Measurements from ENCODE around the gene LTB.

LTB gene, protein sequence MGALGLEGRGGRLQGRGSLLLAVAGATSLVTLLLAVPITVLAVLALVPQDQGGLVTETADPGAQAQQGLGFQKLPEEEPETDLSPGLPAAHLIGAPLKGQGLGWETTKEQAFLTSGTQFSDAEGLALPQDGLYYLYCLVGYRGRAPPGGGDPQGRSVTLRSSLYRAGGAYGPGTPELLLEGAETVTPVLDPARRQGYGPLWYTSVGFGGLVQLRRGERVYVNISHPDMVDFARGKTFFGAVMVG

DNA sequence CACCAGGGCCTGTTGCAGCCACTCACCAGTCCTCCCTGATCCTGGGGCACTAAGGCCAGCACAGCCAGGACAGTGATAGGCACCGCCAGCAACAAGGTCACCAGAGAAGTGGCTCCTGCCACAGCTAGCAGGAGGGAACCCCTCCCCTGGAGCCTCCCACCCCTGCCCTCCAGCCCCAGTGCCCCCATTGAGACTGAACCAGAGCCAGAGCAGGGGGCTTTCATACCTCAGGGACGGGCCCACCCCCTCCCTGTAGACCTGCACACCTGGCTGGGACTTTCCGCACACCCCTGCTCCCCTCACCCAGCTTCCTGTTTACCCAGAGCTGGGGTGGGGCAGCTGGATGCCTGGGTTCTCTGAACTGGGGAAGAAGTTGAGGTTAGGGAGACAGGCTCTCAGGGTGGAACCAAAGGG is at the start of gene LTB:
Gene LTB, minus strand, starts transcription at position 195 of the 414 bp plus-strand sequence. Its CDS starts 7 bp downstream, at position 188.
- DNase-seq: no peak

DNA sequence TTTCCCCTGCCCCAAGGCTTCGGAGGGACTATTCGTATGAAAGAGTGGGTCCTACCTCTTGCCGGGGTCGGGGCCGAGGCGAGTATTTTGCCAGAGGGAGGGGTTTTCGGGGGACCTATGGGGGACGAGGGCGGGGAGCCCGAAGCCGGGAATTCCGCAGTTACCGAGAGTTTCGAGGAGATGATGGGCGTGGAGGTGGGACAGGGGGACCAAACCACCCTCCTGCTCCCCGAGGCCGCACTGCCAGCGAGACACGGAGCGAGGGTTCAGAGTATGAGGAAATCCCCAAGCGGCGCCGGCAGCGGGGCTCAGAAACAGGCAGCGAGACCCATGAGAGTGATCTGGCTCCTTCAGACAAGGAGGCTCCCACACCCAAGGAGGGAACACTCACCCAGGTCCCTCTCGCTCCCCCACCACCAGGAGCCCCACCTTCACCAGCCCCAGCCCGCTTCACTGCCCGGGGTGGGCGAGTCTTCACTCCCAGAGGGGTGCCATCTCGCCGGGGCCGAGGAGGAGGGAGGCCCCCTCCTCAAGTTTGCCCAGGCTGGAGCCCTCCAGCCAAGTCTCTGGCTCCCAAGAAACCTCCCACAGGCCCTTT is 49.6 kb upstream of the LTB start:
- no peak for DNase-seq

GRCh38 chr6:31631209-31631608 is 49.0 kb upstream of the LTB start:
- no peak for DNase-seq

DNA sequence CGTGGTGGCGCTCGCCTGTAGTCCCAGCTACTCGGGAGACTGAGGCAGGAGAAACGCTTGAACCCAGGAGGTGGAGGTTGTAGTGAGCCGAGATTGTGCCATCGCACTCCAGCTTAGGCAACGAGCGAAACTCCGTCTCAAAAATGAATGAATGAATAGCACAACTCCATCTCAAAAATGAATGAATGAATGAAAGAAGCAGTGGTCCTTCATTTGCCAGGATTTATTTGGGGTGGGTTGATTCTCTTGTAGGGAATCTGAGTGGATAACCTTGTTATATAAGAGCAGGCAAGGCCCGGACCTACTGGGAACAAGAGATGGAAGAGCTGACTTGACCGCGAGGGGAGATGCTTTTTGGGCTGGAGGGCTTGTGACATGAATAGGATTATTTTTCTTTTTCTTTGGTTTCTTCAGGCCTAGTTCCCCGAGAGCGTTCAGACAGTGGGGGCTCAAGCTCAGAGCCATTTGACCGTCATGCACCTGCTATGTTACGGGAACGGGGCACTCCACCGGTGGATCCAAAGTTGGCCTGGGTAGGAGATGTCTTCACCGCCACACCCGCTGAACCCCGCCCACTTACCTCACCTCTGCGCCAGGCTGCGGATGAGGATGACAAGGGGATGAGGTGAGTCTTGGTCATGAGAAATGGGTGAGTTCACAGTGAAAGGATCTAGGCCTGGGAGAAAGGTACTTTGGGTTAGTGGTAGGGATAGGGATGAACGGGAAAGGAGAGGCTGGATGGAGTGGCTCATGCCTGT is 48.1 kb upstream of the LTB start:
- no peak for DNase-seq

GRCh38 chr6:31629014-31629413 is 46.8 kb upstream of the LTB start:
- no peak for DNase-seq

- DNase-seq: no peak
Observed at GRCh38 chr6:31627690-31628287, 45.6 kb upstream of the LTB start.

DNA sequence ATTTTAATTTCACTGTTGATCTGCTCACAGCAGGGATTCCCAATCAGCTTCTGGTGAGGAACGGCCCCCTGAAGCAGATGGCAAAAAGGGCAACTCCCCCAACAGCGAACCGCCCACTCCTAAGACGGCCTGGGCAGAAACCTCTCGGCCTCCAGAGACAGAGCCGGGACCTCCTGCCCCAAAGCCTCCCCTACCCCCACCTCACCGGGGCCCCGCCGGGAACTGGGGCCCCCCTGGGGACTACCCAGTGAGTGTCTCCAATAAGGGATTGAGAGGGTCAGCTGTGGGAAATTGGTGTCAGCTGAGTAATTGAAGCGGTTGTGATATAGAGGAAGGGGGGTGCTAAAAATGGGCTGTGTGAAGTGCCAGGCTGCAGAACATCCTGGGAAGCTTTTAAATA is 44.7 kb upstream of the LTB start:
- no peak for DNase-seq

- no peak for DNase-seq
Observed at GRCh38 chr6:31624070-31624469, 41.8 kb upstream of the LTB start.

GRCh38 chr6:31622684-31623091 is 40.5 kb upstream of the LTB start:
- no peak for DNase-seq

- no peak for DNase-seq
Observed at GRCh38 chr6:31621991-31622390, 39.8 kb upstream of the LTB start.

DNA sequence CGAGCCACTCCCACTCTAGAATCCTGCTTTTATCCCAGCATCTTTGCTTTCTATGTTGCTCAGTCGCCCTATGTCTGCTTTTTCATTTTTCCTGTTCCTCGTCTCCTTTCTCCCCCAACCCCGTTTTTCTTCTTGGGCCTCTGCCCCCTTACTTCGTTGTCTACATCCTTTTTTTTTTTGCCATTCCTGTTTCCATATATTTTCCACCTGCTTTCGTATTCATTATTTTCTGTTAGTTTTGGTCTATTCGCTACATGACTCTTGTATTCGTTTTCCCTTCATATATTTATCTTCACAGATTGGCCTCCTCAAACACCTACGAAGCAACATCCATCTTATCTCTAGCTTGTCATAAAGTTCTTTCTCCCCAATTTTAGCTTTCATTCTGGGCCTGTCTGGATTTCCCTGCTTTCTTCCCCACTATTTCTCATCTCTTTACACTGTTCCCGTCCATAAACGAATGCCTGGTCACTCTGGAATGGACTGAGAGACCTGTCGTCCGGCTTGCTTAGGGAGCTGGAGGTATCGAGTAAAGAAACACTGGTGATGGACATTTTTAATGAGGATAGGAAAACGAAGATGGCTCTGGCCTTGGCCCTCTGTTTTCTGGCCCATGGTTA is 39.2 kb upstream of the LTB start:
- peak in 1 of 2 experiments; percentile 3 for DNase-seq

DNA sequence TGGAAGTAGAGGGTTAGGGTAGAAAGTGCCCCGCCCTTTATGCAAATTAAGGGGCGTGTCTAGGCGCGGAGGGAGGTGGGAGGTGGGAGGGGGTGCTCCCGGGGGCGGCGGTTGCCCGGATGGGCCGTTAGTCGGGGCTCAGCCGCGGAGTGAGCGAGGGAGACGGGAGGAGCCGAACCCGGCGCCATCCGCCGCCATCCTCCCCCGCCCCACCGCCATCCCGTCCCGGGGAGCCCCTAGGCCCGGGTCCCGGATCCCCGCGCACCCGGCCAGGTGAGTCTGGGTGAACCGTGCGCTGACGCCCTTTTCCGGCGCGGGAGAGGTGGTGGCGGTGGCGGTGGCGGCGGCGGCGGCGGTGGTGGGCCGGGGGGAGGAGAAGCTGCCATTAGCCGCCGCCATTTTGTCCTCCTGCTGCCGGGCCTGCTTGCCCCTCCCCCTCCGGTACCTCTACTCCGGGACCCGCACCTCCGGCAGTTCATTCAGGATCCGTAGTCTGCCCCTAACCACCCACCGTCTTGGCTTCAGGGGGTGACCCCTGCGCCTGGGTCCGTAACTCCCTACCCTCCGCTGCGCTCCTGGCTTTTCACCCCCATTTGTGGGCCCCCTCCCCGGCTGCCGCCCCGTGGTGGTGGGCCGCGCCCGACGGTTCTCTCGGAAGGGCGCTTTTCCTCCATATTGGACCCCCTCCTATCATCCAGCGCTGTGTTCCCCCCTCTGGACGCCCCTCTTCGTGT is 38.5 kb upstream of the LTB start, which contains the start of gene PRRC2A:
Gene PRRC2A, plus strand, starts transcription at position 130 of the 734 bp plus-strand sequence. CDS start 2,075 bp downstream, outside the sequence.
- DNase-seq: no peak

- DNase-seq: peak; percentile 98
Observed at GRCh38 chr6:31619805-31620585, 37.8 kb upstream of the LTB start.

DNA sequence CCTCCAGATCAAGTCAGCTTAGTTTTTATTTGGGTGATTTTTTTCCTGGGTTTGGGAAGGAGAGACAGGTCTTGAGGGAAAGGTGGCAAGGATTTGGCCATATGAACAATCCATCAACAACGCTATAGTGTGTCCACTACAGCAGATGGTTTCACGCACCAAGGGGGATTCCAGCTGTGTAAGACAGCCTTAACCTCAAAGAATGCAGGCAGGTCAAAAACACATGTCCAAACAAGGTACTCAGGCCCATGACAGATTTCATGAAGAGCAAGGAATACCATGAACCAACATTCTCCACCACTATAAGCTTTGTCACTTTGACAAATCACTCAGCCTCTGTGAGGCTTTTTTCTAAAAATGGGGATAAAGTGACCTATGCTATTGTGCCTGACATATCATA is 34.8 kb upstream of the LTB start:
- no peak for DNase-seq

- no peak for DNase-seq
Observed at GRCh38 chr6:31615748-31616147, 33.5 kb upstream of the LTB start.

- DNase-seq: no peak
Observed at GRCh38 chr6:31614684-31615578, 32.7 kb upstream of the LTB start, which contains the start of gene AIF1. TSS of gene AIF1 (plus strand) at chr6:31615234. CDS start at chr6:31615330, 96 bp downstream.

- DNase-seq: no peak
Observed at GRCh38 chr6:31614075-31614619, 31.9 kb upstream of the LTB start.

- no peak for DNase-seq
Observed at GRCh38 chr6:31610968-31611367, 28.7 kb upstream of the LTB start.

GRCh38 chr6:31609519-31610406 is 27.5 kb upstream of the LTB start:
- no peak for DNase-seq

Measured in cerebellar nuclear complex (tissue), 1 donor.